NCI-H1930 (cell line): ENCODE data around the gene PSMB11.
"Not testable (repeated sequence)": the region's sequence is repeated elsewhere in the genome, so short reads cannot be mapped to it uniquely, and the experiment has no call there.

Source experiments
- DNase-seq, 2 experiments: peaks; one replicate each; lab custom pipeline; 2025; lab: John Stamatoyannopoulos, UW

Gene PSMB11

GRCh38 chr14:23013749-23014054 lies 28.3 kb upstream of the PSMB11 start:
- not testable (repeated sequence) for DNase-seq

- DNase-seq: no peak
These were observed 26.4 kb upstream of the PSMB11 start for GRCh38 chr14:23015618-23016017.

GRCh38 chr14:23017091-23017490 lies 24.9 kb upstream of the PSMB11 start:
- no peak for DNase-seq

GRCh38 chr14:23018107-23018506 lies 23.9 kb upstream of the PSMB11 start:
- DNase-seq: no peak

- DNase-seq: no peak
These were observed 21.6 kb upstream of the PSMB11 start for GRCh38 chr14:23020143-23021128.

- DNase-seq: no peak
These were observed 20.6 kb upstream of the PSMB11 start for GRCh38 chr14:23021434-23021833.

- DNase-seq: no peak
These were observed 20.0 kb upstream of the PSMB11 start for GRCh38 chr14:23021889-23022442.

- DNase-seq: no peak
These were observed 18.8 kb upstream of the PSMB11 start for GRCh38 chr14:23023022-23023794.

GRCh38 chr14:23023795-23024152 lies 18.2 kb upstream of the PSMB11 start:
- no peak for DNase-seq

- no peak for DNase-seq
These were observed 17.4 kb upstream of the PSMB11 start for GRCh38 chr14:23024612-23025075.

GRCh38 chr14:23025151-23025814 lies 16.7 kb upstream of the PSMB11 start:
- DNase-seq: no peak

- DNase-seq: no peak
These were observed 13.2 kb upstream of the PSMB11 start for GRCh38 chr14:23028799-23029198.

GRCh38 chr14:23030936-23031335 lies 11.1 kb upstream of the PSMB11 start:
- DNase-seq: no peak

GRCh38 chr14:23033251-23033727 lies 8.7 kb upstream of the PSMB11 start:
- no peak for DNase-seq

GRCh38 chr14:23033801-23034497 lies 8.1 kb upstream of the PSMB11 start:
- no peak for DNase-seq

- DNase-seq: no peak
These were observed 7.3 kb upstream of the PSMB11 start, which contains the start of gene PSMB5 for GRCh38 chr14:23034498-23035302. PSMB5 (minus strand) TSS chr14:23034900; CDS start chr14:23034881, 19 bp downstream.

GRCh38 chr14:23035303-23036144 lies 6.5 kb upstream of the PSMB11 start:
- DNase-seq: no peak

- DNase-seq: no peak
These were observed 1.9 kb upstream of the PSMB11 start for GRCh38 chr14:23040100-23040499.

GRCh38 chr14:23041729-23042128 lies 283 bp upstream of the PSMB11 start:
- no peak for DNase-seq

- DNase-seq: no peak
These were observed 1.1 kb downstream of the PSMB11 start for GRCh38 chr14:23043145-23043544.
